Frontal cortex (tissue), 4 donors: Measurements from ENCODE around the gene JARID2. TPM values are rescaled to one million over a fixed set of nuclear protein-coding genes. Genes with fewer than 3 reads are reported as not detected.

Experiments
- DNase-seq, 2 donors: peaks; one replicate each; pipeline ENCODE4 v3.0.0; 2012; ENCODE audit warnings: low spot score in 2 of 2
- FAIRE-seq: peaks from 2 replicates; lab custom pipeline; 2012; peaks lifted over from hg19 to GRCh38; lab: Jason Lieb, UNC
- total RNA-seq: library from RNA; depleted of rRNA; stranded (reverse); fragments of >200 nt; gene quantifications from one replicate; pipeline ENCODE4 v1.2.3, GENCODE V29; 2014
- donor health status: control.
- donor health status: control.
- donor health status: control.

Gene JARID2
- total RNA-seq, 1 donor from 2014 or later: 16.3 TPM

- no peak for FAIRE-seq
- no peak for DNase-seq
These were observed 273.0 kb downstream of the JARID2 start for GRCh38 chr6:15518878-15519277.

GRCh38 chr6:15519681-15520080 is 273.8 kb downstream of the JARID2 start:
- DNase-seq (no peak), FAIRE-seq (no peak)

DNA sequence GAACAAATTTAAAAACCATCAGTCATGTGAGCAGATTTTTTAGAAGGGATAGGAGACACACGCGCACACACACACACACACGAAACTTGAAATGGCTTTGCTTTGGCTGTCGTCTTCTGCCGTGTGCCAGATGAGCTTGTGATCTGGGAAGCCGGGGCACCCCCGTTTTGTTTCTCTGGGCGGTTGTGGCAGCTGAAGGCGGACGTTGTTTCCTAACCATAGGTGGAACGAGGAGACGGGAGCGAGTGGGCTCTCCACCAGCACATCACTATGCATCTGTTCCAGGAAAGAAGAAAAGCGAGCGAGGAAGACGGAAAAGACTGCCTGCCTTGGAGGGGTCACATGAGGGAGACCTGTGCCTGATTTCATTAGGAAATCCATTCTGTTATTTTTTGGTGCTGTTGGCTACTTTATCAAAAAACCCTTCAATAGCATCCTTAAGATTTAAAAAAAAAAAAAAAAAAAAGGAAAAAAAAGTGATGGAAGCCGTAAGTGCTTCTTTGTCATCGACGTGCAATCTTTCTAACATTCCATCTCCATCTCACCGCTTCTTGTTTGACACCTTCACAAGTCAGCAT is 274.8 kb downstream of the JARID2 start:
- FAIRE-seq (no peak), DNase-seq (no peak)

GRCh38 chr6:15521582-15521981 is 275.7 kb downstream of the JARID2 start:
- FAIRE-seq: no peak
- no peak for DNase-seq

- no peak for DNase-seq
- no peak for FAIRE-seq
These were observed 276.2 kb downstream of the JARID2 start for GRCh38 chr6:15522026-15522425.

GRCh38 chr6:15522427-15522826 is 276.6 kb downstream of the JARID2 start:
- DNase-seq (no peak), FAIRE-seq (no peak)

DNA sequence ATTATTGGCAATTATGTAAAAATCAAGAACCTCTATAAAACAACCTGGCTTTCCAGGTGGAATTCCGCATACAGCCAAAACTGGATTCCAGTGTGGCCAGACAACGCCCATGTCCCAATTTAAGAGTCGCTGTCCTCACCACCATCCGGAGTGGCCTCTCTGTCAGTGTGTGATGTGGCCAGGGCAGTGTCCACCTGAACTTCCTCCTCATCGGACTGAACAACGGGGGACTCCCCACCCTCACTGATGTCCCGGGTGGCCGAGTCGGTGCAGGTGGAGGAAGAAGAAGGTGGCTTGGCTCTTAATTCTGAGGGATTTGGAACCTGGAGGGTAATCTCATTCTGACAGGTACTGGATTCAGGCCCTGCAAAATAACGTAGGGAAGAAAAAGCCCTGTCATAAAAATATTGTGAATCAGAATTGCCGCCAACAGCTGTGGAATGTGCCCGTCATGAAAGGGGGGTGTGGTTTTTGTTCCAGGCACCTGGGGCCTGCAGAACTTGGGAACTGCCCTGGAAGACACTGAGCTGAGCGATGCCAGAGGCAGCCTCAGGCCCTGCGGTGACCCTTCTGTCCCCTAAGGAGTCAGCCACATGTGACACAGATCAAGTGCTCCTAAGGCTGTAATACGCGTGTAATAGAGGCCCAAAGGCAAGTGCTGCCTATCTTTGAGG is 277.1 kb downstream of the JARID2 start:
- no peak for FAIRE-seq
- DNase-seq: no peak

- no peak for DNase-seq
- no peak for FAIRE-seq
These were observed 278.1 kb downstream of the JARID2 start for GRCh38 chr6:15523679-15524630.

DNA sequence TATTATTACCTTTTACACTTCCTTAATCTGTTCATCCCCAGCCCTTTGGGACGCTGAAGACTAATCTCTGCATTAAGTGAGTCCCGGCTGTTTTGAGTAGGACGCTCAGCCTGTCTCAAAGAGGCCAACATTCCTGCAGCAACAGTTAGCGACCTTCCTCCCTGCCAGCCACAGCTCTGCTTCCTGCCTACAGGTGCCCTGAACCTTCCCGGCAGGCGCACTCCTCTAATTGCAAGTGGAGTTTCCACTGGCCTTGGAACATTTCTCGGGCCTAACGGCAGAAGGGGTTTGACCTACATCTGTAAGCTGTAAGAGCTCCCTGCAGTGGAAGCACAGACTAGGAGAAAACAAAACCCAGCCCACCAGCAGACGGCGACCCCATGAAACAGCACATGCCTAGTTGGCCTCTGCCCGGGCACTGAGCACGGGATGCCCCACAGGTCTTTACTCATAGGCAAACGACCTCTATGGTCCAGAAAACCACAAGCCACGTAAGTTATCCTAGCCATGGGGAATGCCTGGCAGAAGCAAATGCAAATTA is 279.1 kb downstream of the JARID2 start:
- DNase-seq (no peak), FAIRE-seq (no peak)

GRCh38 chr6:15526212-15526701 is 280.4 kb downstream of the JARID2 start:
- no peak for FAIRE-seq

DNA sequence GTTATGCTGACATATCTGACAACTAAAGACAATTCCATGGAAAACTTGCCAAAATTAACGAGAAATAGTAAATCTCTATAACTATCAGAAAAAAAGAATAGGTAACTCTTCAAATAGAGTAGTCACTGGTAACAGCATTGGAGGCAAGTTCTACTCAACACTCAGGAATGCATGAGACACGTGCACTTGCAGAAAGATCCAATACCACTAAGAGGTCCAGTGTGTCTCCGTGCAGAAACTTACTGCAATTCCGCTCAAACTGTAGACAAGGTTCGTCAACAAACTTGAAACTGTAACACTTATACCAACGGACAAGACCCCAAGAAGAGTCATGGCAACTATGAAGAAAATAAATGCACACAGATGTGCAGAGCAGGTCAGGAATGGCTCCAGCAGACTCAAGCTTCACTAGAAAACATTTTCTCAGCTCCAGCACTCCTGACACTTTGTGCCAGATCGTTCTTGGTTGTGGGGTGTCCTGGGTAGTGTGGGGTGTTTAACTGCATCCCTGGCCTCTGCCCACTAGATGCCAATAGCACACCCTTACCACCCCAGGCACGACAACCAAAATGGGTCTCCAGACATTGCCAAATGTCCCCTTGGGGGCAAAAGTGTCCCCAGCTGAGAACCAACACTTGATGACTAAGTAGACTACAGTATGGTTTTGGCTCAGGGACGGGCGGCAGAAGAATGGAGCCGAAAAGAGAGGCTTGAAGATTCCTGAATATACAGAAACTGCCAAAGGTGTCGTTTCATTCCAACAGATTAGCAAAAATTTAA is 282.2 kb downstream of the JARID2 start:
- no peak for FAIRE-seq

More at GRCh38 chr6:15526212-15526701, 280.4 kb downstream of the JARID2 start:
- DNase-seq: no peak

GRCh38 chr6:15528870-15529269 is 283.0 kb downstream of the JARID2 start:
- no peak for DNase-seq
- no peak for FAIRE-seq

More for the DNA sequence above, 282.2 kb downstream of the JARID2 start:
- no peak for DNase-seq

- FAIRE-seq: no peak
- no peak for DNase-seq
These were observed 284.5 kb downstream of the JARID2 start for GRCh38 chr6:15530411-15530810.

- FAIRE-seq (no peak), DNase-seq (no peak)
These were observed 286.1 kb downstream of the JARID2 start for GRCh38 chr6:15531973-15532372.

- no peak for DNase-seq
- FAIRE-seq: no peak
These were observed 287.6 kb downstream of the JARID2 start for GRCh38 chr6:15533379-15534026.

DNA sequence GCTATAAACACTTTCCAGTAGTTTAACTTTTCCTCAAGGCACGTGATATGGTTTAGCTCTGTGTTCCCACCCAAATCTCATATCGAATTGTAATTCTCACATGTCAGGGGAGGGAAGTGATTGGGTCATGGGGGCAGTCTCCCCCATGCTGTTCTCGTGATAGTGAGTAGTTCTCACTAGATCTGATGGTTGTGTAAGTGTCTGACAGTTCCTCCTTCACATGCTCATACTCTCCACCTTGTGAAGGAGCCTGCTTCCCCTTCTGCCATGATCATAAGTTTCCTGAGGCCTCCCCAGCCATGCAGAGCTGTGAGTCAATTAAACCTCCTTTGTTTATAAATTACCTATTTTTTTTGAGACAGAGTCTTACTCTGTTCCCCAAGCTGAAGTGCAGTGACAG is 289.1 kb downstream of the JARID2 start:
- FAIRE-seq (no peak), DNase-seq (no peak)

DNA sequence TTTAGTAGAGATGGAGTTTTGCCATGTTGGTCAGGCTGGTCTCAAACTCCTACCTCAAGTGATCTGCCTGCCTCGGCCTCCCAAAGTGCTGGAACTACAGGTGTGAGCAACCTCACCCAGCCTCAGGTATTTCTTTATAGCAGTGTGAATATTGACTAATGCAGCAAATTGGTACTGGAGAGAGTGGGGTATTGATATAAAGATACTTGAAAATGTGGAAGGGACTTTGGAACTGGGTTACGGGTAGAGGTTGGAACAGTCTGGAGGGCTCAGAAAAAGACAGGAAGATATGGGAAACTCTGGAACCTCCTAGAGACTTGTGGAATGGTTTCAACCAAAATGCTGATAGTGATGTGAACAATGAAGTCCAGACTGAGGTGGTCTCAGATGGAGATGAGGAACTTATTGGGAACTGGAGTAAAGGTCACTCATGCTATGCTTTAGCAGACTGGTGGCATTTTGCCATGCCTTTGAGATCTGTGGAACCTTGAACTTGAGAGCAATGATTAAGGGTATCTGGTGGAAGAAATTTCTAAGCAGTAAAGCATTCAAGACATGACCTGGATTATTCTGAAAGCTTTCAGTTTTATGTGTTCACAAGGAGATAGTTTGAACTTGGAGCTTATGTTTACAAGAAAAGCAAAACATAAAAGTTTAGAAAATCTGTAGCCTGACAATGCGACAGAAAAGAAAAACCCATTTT is 289.8 kb downstream of the JARID2 start:
- FAIRE-seq: no peak
- DNase-seq: no peak

GRCh38 chr6:15536198-15536955 is 290.5 kb downstream of the JARID2 start:
- no peak for FAIRE-seq
- no peak for DNase-seq
